Spleen (tissue), 13 donors: Measurements from ENCODE around the gene ZC3H12C. TPM values are rescaled to one million over a fixed set of nuclear protein-coding genes. Genes with fewer than 3 reads are reported as not detected.
A peak's percentile ranks its signal among the peaks of the same experiment; 100 is the strongest.

Experiments
- DNase-seq: peaks from one replicate; pipeline ENCODE4 v3.0.0-alpha.2; 2020
- H3K27ac ChIP-seq, 8 donors: fragments of 200-600 bp; sonication (generic) in 7 of 8; 1 replicate in 4 of 8; 2 replicates in 4 of 8; pipeline versions ENCODE4 v1.5.0 to v1.8.0; 2016 to 2021; ENCODE audit warnings: inconsistent platforms in 4 of 8, mild to moderate bottlenecking in 4 of 8, moderate library complexity in 1 of 8
- H3K27me3 ChIP-seq, 7 donors: fragments of 200-600 bp; sonication (generic) in 6 of 7; replicated peaks in 1 of 7; 1 replicate in 4 of 7; 2 replicates in 3 of 7; pipeline versions ENCODE4 v1.5.0 to v1.8.0; 2016 to 2021; ENCODE audit warnings: inconsistent platforms in 3 of 7, mild to moderate bottlenecking in 1 of 7
- H3K36me3 ChIP-seq, 6 donors: fragments of 200-600 bp; sonication (generic) in 5 of 6; 1 replicate in 4 of 6; 2 replicates in 2 of 6; pipeline versions ENCODE4 v1.5.0 to v1.8.0; 2016 to 2021; ENCODE audit warnings: inconsistent platforms in 2 of 6
- H3K4me1 ChIP-seq, 6 donors: fragments of 200-600 bp; sonication (generic) in 5 of 6; 1 replicate in 3 of 6; 2 replicates in 3 of 6; pipeline versions ENCODE4 v1.5.0 to v1.8.0; 2016 to 2021; ENCODE audit warnings: inconsistent platforms in 3 of 6
- H3K4me3 ChIP-seq, 8 donors: fragments of 200-600 bp; sonication (generic) in 7 of 8; 1 replicate in 4 of 8; 2 replicates in 4 of 8; pipeline versions ENCODE4 v1.5.0 to v1.8.0; 2016 to 2021; ENCODE audit warnings: inconsistent platforms in 4 of 8, mild to moderate bottlenecking in 4 of 8, moderate library complexity in 2 of 8
- H3K9me3 ChIP-seq, 8 donors: fragments of 200-600 bp; sonication (generic) in 7 of 8; 1 replicate in 4 of 8; 2 replicates in 4 of 8; pipeline versions ENCODE4 v1.5.0 to v1.8.0; 2016 to 2021; ENCODE audit warnings: inconsistent platforms in 4 of 8
- CTCF ChIP-seq, 11 experiments: fragments of 200-600 bp in 7 of 11; fragments of 450-650 bp in 4 of 11; sonication (generic) in 4 of 11; IDR thresholded peaks in 8 of 11; conservative IDR thresholded peaks in 3 of 11; 1 replicate in 7 of 11; 2 replicates in 4 of 11; pipeline versions ENCODE4 v1.4.0 to v1.8.0; 2016 to 2021; ENCODE audit warnings: antibody characterized with exemption in 11 of 11, inconsistent platforms in 4 of 11, mild to moderate bottlenecking in 1 of 11
- POLR2A ChIP-seq, 3 donors: fragments of 450-650 bp; IDR thresholded peaks; one replicate each; pipeline ENCODE4 v1.5.1; 2017; ENCODE audit warnings: antibody characterized with exemption in 3 of 3, mild to moderate bottlenecking in 1 of 3
- POLR2AphosphoS5 ChIP-seq, 3 donors: sonication (generic); formaldehyde crosslinking; IDR thresholded peaks; one replicate each; pipeline ENCODE4 v1.5.1; 2017; ENCODE audit warnings: antibody characterized with exemption in 3 of 3
- WGBS, 5 donors: extraction: QIAGEN DNeasy Blood & Tissue Kit in 3 of 5; methylation state at CpG; one replicate each; pipeline versions ENCODE4 v1.1.5 to v1.1.7; 2013 to 2018; 5-methylcytosine and 5-hydroxymethylcytosine counted together
- intact Hi-C: fragments of 100-400 bp; cut with DNase I; formaldehyde crosslinking; loops from one replicate; pipeline ENCODE4 v1.15.0; 2023; ENCODE audit warnings: low total_unique reads
- long read RNA-seq, 2 donors: transcript quantifications; one replicate each; lab custom pipeline, GENCODE V29; 2026
- polyA plus RNA-seq, 3 donors: library from polyadenylated mRNA; stranded (reverse); fragments of 200-250 nt; gene quantifications; one replicate each; pipeline ENCODE4 v1.2.1, GENCODE V29; 2013
- total RNA-seq, 7 donors: library from RNA; depleted of rRNA in 3 of 7; stranded (reverse); fragments of >200 nt in 3 of 7; fragmentation: NEBNext Ultra II Directional in 4 of 7; extraction: Animal tissue kit (Norgen Biotek cat#: 25700) in 4 of 7; gene quantifications; one replicate each; pipeline versions ENCODE4 v1.1.0 to v1.2.1, GENCODE V29; 2016 to 2021
- donor health status: healthy with polysubstance abuse.
- donor health status: DM: no; HTN: no; CAD: no; lungs with moderate emphysema.
- donor health status: DM: no; HTN: no; CAD: no.
- donor health status: Bipolar disorder and iron deficiency.
- donor health status: healthy.
- donor health status: DM: no; HTN: no; CAD: no.
- donor health status: DM: yes; HTN: yes; CAD: no.

Gene ZC3H12C
- 10 to 100 TPM in 1 of 7 donors, 1 to 10 TPM in 6; 3.9 to 10.4 (median 6.4) TPM for total RNA-seq
- polyA plus RNA-seq: 1 to 10 TPM in 1 of 3 donors, under 1 TPM in 2; 0.44 to 1.6 (median 0.46) TPM
- long read RNA-seq, donor 1: 0 reads
- long read RNA-seq, donor 2: 0 reads

- peak within 1 kb of the TSS; percentile 58 to 90 (median 86) for H3K27ac ChIP-seq
- TF ChIP-seq POLR2A (IDR thresholded peaks at IDR 0.05): no peak
- peak in 7 of 11 experiments; percentile 20 to 58 (median 45) for TF ChIP-seq CTCF (IDR thresholded peaks at IDR 0.05 in 8 of 11, conservative IDR thresholded peaks at IDR 0.05 in 3 of 11)
- TF ChIP-seq POLR2AphosphoS5 (IDR thresholded peaks at IDR 0.05): peak; percentile 31 to 68 (median 52)
- intact Hi-C loops: loop anchor here (10.0 kb wide), 1 partner anchor 148 kb away; no protein-coding TSS in a partner anchor
- H3K27me3 ChIP-seq: peaks cover 0 to 73% (median 16%) of the 10 kb centered on the region in 7 donors
- H3K36me3 ChIP-seq: no peaks in the 10 kb centered on the region
- H3K9me3 ChIP-seq: no peaks in the 10 kb centered on the region
- H3K4me1 ChIP-seq: peaks cover 0 to 30% (median 21%) of the 10 kb centered on the region in 6 donors
- H3K4me3 ChIP-seq: peak within 1 kb of the TSS; percentile 44 to 71 (median 56)
- 0 to 1% (median 1%) methylated on average over 39 to 110 of the region's 110 CpGs for WGBS, 5 donors
- peak; percentile 87 for DNase-seq
Observed at GRCh38 chr11:110092515-110093406, at the start of gene ZC3H12C. TSS of gene ZC3H12C (plus strand) at chr11:110093392. CDS start at chr11:110093412, 20 bp downstream.

- DNase-seq: no peak
- Histone ChIP-seq H3K27ac (no peak overlapping the region), H3K36me3 (no peaks in the 10 kb centered on the region), H3K27me3 (peaks cover 0 to 4% (median 0%) of the 10 kb centered on the region in 7 donors), H3K9me3 (peaks cover 0 to 1% (median 0%) of the 10 kb centered on the region in 8 donors), H3K4me1 (no peaks in the 10 kb centered on the region), H3K4me3 (no peak overlapping the region)
- intact Hi-C loops: no loop called here
- WGBS, 5 donors: 87 to 92% (median 87%) methylated on average over 9 of the region's 9 CpGs
- TF ChIP-seq POLR2AphosphoS5 (IDR thresholded peaks at IDR 0.05) (no peak), POLR2A (IDR thresholded peaks at IDR 0.05) (no peak), CTCF (IDR thresholded peaks at IDR 0.05 in 8 of 11, conservative IDR thresholded peaks at IDR 0.05 in 3 of 11) (no peak)
Observed at GRCh38 chr11:110044226-110044968, 48.8 kb upstream of the ZC3H12C start.

- intact Hi-C loops: no loop called here
- TF ChIP-seq CTCF (IDR thresholded peaks at IDR 0.05 in 8 of 11, conservative IDR thresholded peaks at IDR 0.05 in 3 of 11) (no peak), POLR2AphosphoS5 (IDR thresholded peaks at IDR 0.05) (no peak), POLR2A (IDR thresholded peaks at IDR 0.05) (no peak)
- Histone ChIP-seq H3K36me3 (no peaks in the 10 kb centered on the region), H3K4me3 (no peak overlapping the region), H3K27ac (no peak overlapping the region), H3K27me3 (peaks cover 0 to 12% (median 0%) of the 10 kb centered on the region in 7 donors), H3K4me1 (no peaks in the 10 kb centered on the region), H3K9me3 (peaks cover 0 to 9% (median 0%) of the 10 kb centered on the region in 8 donors)
- no peak for DNase-seq
- WGBS, 5 donors: 81 to 89% (median 87%) methylated on average over 2 of the region's 2 CpGs
Observed at GRCh38 chr11:110046775-110047380, 46.3 kb upstream of the ZC3H12C start.
